ENCODE data around the gene SFT2D2.

Gene SFT2D2

GRCh38 chr1:168263130-168263529 is 37.3 kb downstream of the SFT2D2 start:
- Mint-ChIP-seq H3K4me3 (no peak overlapping the region), H3K36me3 (peaks cover 42% of the 10 kb centered on the region), H3K4me1 (peaks cover 7% of the 10 kb centered on the region), H3K27me3 (no peaks in the 10 kb centered on the region), H3K27ac (no peak overlapping the region), H3K9me3 (peaks cover 1% of the 10 kb centered on the region)
- no peak for DNase-seq (ENCODE audit: low spot score in 2 of 2)
- ATAC-seq (ENCODE audit: low read depth): no peak

- peaks cover 1% of the 10 kb centered on the region for H3K9me3 Mint-ChIP-seq
- peaks cover 7% of the 10 kb centered on the region for H3K4me1 Mint-ChIP-seq
- H3K27me3 Mint-ChIP-seq: no peaks in the 10 kb centered on the region
- no peak overlapping the region for H3K27ac Mint-ChIP-seq
- ATAC-seq (ENCODE audit: low read depth): no peak
- peaks cover 41% of the 10 kb centered on the region for H3K36me3 Mint-ChIP-seq
- no peak for DNase-seq (ENCODE audit: low spot score in 2 of 2)
- no peak overlapping the region for H3K4me3 Mint-ChIP-seq
Observed at GRCh38 chr1:168264296-168264695, 38.5 kb downstream of the SFT2D2 start.

- H3K9me3 Mint-ChIP-seq: peaks cover 1% of the 10 kb centered on the region
- H3K27ac Mint-ChIP-seq: no peak overlapping the region
- peaks cover 46% of the 10 kb centered on the region for H3K36me3 Mint-ChIP-seq
- H3K4me3 Mint-ChIP-seq: no peak overlapping the region
- ATAC-seq (ENCODE audit: low read depth) (no peak), DNase-seq (ENCODE audit: low spot score in 2 of 2) (no peak)
- H3K27me3 Mint-ChIP-seq: no peaks in the 10 kb centered on the region
- peaks cover 5% of the 10 kb centered on the region for H3K4me1 Mint-ChIP-seq
Observed at GRCh38 chr1:168265596-168265995, 39.8 kb downstream of the SFT2D2 start.

- no peak for DNase-seq (ENCODE audit: low spot score in 2 of 2)
- peaks cover 36% of the 10 kb centered on the region for H3K36me3 Mint-ChIP-seq
- no peaks in the 10 kb centered on the region for H3K4me1 Mint-ChIP-seq
- no peaks in the 10 kb centered on the region for H3K27me3 Mint-ChIP-seq
- H3K9me3 Mint-ChIP-seq: peaks cover 1% of the 10 kb centered on the region
- no peak for ATAC-seq (ENCODE audit: low read depth)
- H3K4me3 Mint-ChIP-seq: no peak overlapping the region
- H3K27ac Mint-ChIP-seq: no peak overlapping the region
Observed at GRCh38 chr1:168266644-168267186, 40.9 kb downstream of the SFT2D2 start.

- DNase-seq (ENCODE audit: low spot score in 2 of 2) (no peak), ATAC-seq (ENCODE audit: low read depth) (no peak)
- no peak overlapping the region for H3K27ac Mint-ChIP-seq
- peaks cover 18% of the 10 kb centered on the region for H3K36me3 Mint-ChIP-seq
- no peak overlapping the region for H3K4me3 Mint-ChIP-seq
- H3K4me1 Mint-ChIP-seq: no peaks in the 10 kb centered on the region
- H3K27me3 Mint-ChIP-seq: no peaks in the 10 kb centered on the region
- H3K9me3 Mint-ChIP-seq: peaks cover 3% of the 10 kb centered on the region
Observed at GRCh38 chr1:168271636-168272035, 45.8 kb downstream of the SFT2D2 start.

GRCh38 chr1:168273575-168273974 is 47.8 kb downstream of the SFT2D2 start:
- Mint-ChIP-seq H3K4me3 (no peak overlapping the region), H3K9me3 (peaks cover 3% of the 10 kb centered on the region), H3K27ac (no peak overlapping the region), H3K27me3 (no peaks in the 10 kb centered on the region), H3K36me3 (peaks cover 26% of the 10 kb centered on the region), H3K4me1 (no peaks in the 10 kb centered on the region)
- DNase-seq (ENCODE audit: low spot score in 2 of 2): no peak
- no peak for ATAC-seq (ENCODE audit: low read depth)

GRCh38 chr1:168279253-168279652 is 53.4 kb downstream of the SFT2D2 start:
- no peak for ATAC-seq (ENCODE audit: low read depth)
- H3K36me3 Mint-ChIP-seq: peaks cover 38% of the 10 kb centered on the region

GRCh38 chr1:168280296-168280927 is 54.6 kb downstream of the SFT2D2 start, which contains the start of gene TBX19:
Gene TBX19 (plus strand): TSS chr1:168280877. CDS start chr1:168281091, 214 bp downstream.
- DNase-seq (ENCODE audit: low spot score in 2 of 2) (no peak), ATAC-seq (ENCODE audit: low read depth) (no peak)
- Mint-ChIP-seq H3K27ac (no peak within 1 kb of the TSS), H3K36me3 (peaks cover 37% of the 10 kb centered on the region), H3K4me3 (no peak within 1 kb of the TSS), H3K27me3 (no peaks in the 10 kb centered on the region), H3K4me1 (peaks cover 4% of the 10 kb centered on the region), H3K9me3 (no peaks in the 10 kb centered on the region)

More at GRCh38 chr1:168279253-168279652, 53.4 kb downstream of the SFT2D2 start:
- no peaks in the 10 kb centered on the region for H3K9me3 Mint-ChIP-seq
- H3K27me3 Mint-ChIP-seq: no peaks in the 10 kb centered on the region
- H3K4me3 Mint-ChIP-seq: no peak overlapping the region
- no peak overlapping the region for H3K27ac Mint-ChIP-seq
- DNase-seq (ENCODE audit: low spot score in 2 of 2): no peak
- peaks cover 4% of the 10 kb centered on the region for H3K4me1 Mint-ChIP-seq

GRCh38 chr1:168281603-168282325 is 56.0 kb downstream of the SFT2D2 start:
- no peaks in the 10 kb centered on the region for H3K27me3 Mint-ChIP-seq
- ATAC-seq (ENCODE audit: low read depth): no peak
- peaks cover 4% of the 10 kb centered on the region for H3K4me1 Mint-ChIP-seq
- H3K4me3 Mint-ChIP-seq: no peak overlapping the region
- no peaks in the 10 kb centered on the region for H3K9me3 Mint-ChIP-seq
- DNase-seq (ENCODE audit: low spot score in 2 of 2): no peak
- H3K36me3 Mint-ChIP-seq: peaks cover 34% of the 10 kb centered on the region
- H3K27ac Mint-ChIP-seq: no peak overlapping the region

- peaks cover 19% of the 10 kb centered on the region for H3K36me3 Mint-ChIP-seq
- H3K27me3 Mint-ChIP-seq: no peaks in the 10 kb centered on the region
- H3K9me3 Mint-ChIP-seq: no peaks in the 10 kb centered on the region
- H3K4me3 Mint-ChIP-seq: no peak overlapping the region
- peaks cover 2% of the 10 kb centered on the region for H3K4me1 Mint-ChIP-seq
- no peak for ATAC-seq (ENCODE audit: low read depth)
- DNase-seq (ENCODE audit: low spot score in 2 of 2): no peak
- H3K27ac Mint-ChIP-seq: no peak overlapping the region
Observed at GRCh38 chr1:168285521-168285790, 59.7 kb downstream of the SFT2D2 start.

GRCh38 chr1:168285971-168286927 is 60.4 kb downstream of the SFT2D2 start:
- H3K36me3 Mint-ChIP-seq: peaks cover 15% of the 10 kb centered on the region
- DNase-seq (ENCODE audit: low spot score in 2 of 2) (no peak), ATAC-seq (ENCODE audit: low read depth) (no peak)
- no peak overlapping the region for H3K27ac Mint-ChIP-seq
- no peaks in the 10 kb centered on the region for H3K9me3 Mint-ChIP-seq
- no peak overlapping the region for H3K4me3 Mint-ChIP-seq
- H3K27me3 Mint-ChIP-seq: no peaks in the 10 kb centered on the region
- H3K4me1 Mint-ChIP-seq: peaks cover 2% of the 10 kb centered on the region

- DNase-seq (ENCODE audit: low spot score in 2 of 2): no peak
- Mint-ChIP-seq H3K4me1 (peaks cover 2% of the 10 kb centered on the region), H3K4me3 (no peak overlapping the region), H3K36me3 (peaks cover 10% of the 10 kb centered on the region), H3K9me3 (no peaks in the 10 kb centered on the region), H3K27ac (no peak overlapping the region), H3K27me3 (no peaks in the 10 kb centered on the region)
- no peak for ATAC-seq (ENCODE audit: low read depth)
Observed at GRCh38 chr1:168287237-168287664, 61.4 kb downstream of the SFT2D2 start.

- peaks cover 15% of the 10 kb centered on the region for H3K36me3 Mint-ChIP-seq
- H3K4me1 Mint-ChIP-seq: peaks cover 1% of the 10 kb centered on the region
- no peak overlapping the region for H3K27ac Mint-ChIP-seq
- no peaks in the 10 kb centered on the region for H3K27me3 Mint-ChIP-seq
- no peak overlapping the region for H3K4me3 Mint-ChIP-seq
- DNase-seq (ENCODE audit: low spot score in 2 of 2) (no peak), ATAC-seq (ENCODE audit: low read depth) (no peak)
- H3K9me3 Mint-ChIP-seq: no peaks in the 10 kb centered on the region
Observed at GRCh38 chr1:168288311-168289052, 62.7 kb downstream of the SFT2D2 start.

Data from memory B cell (primary cell).